ENCODE data around the gene DES.
"Not testable (repeated sequence)": the region's sequence is repeated elsewhere in the genome, so short reads cannot be mapped to it uniquely, and the experiment has no call there.

Gene DES

GRCh38 chr2:219405958-219406860, 12.0 kb upstream of the DES start:
- TF ChIP-seq CTCF (IDR thresholded peaks at IDR 0.05; ENCODE audit: low read depth, low read length), result no peak
- no peak overlapping the region for H3K4me3 ChIP-seq (ENCODE audit: low read depth, low read length)
- DNase-seq (ENCODE audit: low read depth), result no peak

GRCh38 chr2:219406861-219407230, 11.3 kb upstream of the DES start:
- DNase-seq (ENCODE audit: low read depth), result no peak
- no peak overlapping the region for H3K4me3 ChIP-seq (ENCODE audit: low read depth, low read length)
- TF ChIP-seq MYC (IDR thresholded peaks at IDR 0.05; ENCODE audit: low read depth, low read length) (no peak), POLR2A (IDR thresholded peaks at IDR 0.05; ENCODE audit: extremely low read depth, insufficient read length) (no peak), MAX (IDR thresholded peaks at IDR 0.05; ENCODE audit: low read depth, low read length) (no peak), CTCF (IDR thresholded peaks at IDR 0.05; ENCODE audit: low read depth, low read length) (no peak)

GRCh38 chr2:219407343-219407742, 10.8 kb upstream of the DES start:
- H3K4me3 ChIP-seq (ENCODE audit: low read depth, low read length); DNase-seq (ENCODE audit: low read depth): not testable (repeated sequence)

DNA sequence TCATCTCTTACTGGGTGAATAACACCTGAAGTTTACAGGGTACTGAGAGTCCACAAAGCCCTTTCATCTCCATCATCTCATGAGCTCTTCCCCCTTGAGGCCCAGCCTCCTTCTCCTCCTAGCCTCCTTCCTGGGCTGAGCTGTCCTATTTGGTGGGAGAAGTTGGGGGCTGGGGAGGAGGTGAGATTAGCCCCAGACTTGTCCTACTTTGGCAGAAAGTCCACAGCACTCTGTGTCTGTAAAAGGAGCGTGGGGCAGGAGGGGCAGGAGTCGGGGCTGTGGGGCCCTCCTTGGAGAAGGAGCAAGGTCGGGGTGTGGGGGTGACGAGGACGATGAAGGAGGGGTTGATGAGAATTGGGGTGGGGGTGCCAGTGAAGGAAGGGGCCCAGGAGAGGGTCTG, 10.0 kb upstream of the DES start:
- TF ChIP-seq POLR2A (IDR thresholded peaks at IDR 0.05; ENCODE audit: extremely low read depth, insufficient read length) (no peak), MAX (IDR thresholded peaks at IDR 0.05; ENCODE audit: low read depth, low read length) (no peak), CTCF (IDR thresholded peaks at IDR 0.05; ENCODE audit: low read depth, low read length) (no peak), MYC (IDR thresholded peaks at IDR 0.05; ENCODE audit: low read depth, low read length) (no peak)

DNA sequence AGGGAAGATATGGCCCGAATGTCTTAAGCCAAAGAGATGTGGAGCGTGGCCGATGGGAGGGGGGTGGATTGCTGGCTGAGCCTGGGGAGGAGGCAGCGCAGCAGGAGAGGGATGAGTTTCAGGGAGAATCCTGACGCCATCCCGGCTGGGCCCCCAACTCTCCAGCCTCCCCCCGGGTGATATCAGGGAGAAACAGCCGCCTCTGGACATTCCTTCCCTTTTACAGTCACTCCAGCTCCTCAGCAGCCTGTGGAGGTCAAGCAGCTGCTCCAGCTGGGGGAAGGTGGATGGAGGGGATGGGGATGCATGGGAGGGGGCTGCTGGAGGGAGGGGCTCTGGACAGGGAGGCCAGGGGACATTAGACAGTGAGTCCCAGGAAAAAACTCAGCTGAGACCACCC, 9.5 kb upstream of the DES start:
- DNase-seq (ENCODE audit: low read depth), result no peak
- TF ChIP-seq POLR2A (IDR thresholded peaks at IDR 0.05; ENCODE audit: extremely low read depth, insufficient read length), result no peak
- no peak for TF ChIP-seq CTCF (IDR thresholded peaks at IDR 0.05; ENCODE audit: low read depth, low read length)
- TF ChIP-seq MAX (IDR thresholded peaks at IDR 0.05; ENCODE audit: low read depth, low read length), result no peak
- TF ChIP-seq MYC (IDR thresholded peaks at IDR 0.05; ENCODE audit: low read depth, low read length), result no peak
- no peak overlapping the region for H3K4me3 ChIP-seq (ENCODE audit: low read depth, low read length)

More for the DNA sequence above, 10.0 kb upstream of the DES start:
- H3K4me3 ChIP-seq (ENCODE audit: low read depth, low read length), result no peak overlapping the region
- DNase-seq (ENCODE audit: low read depth), result no peak

- TF ChIP-seq MYC (IDR thresholded peaks at IDR 0.05; ENCODE audit: low read depth, low read length), result no peak
- no peak for TF ChIP-seq CTCF (IDR thresholded peaks at IDR 0.05; ENCODE audit: low read depth, low read length)
- no peak for TF ChIP-seq POLR2A (IDR thresholded peaks at IDR 0.05; ENCODE audit: extremely low read depth, insufficient read length)
- no peak for TF ChIP-seq MAX (IDR thresholded peaks at IDR 0.05; ENCODE audit: low read depth, low read length)
- H3K4me3 ChIP-seq (ENCODE audit: low read depth, low read length), result no peak overlapping the region
- DNase-seq (ENCODE audit: low read depth), result no peak
These were observed 8.6 kb upstream of the DES start for GRCh38 chr2:219409619-219410018.
